ENCODE measurements around the gene EDARADD. TPM values are rescaled to one million over a fixed set of nuclear protein-coding genes. Genes with fewer than 3 reads are reported as not detected.

The EDARADD gene
- total and polyA plus RNA-seq, 2 of the 8 experiments (the other 6 are each of a cell fraction or from before 2014, with no cell fraction given), result 3.4 to 6.1 TPM

- Histone ChIP-seq H2AK5ac (ENCODE audit: low read depth, low read length) (no peak overlapping the region), H4K8ac (ENCODE audit: extremely low read depth, insufficient read depth, low read length) (no peak overlapping the region), H3K79me1 (ENCODE audit: low read depth, low read length) (no peaks in the 10 kb centered on the region), H3K56ac (replicated peaks; ENCODE audit: insufficient read length, low read depth, low read length) (no peak overlapping the region), H3K27ac (ENCODE audit: low read depth, low read length) (no peak overlapping the region), H3K4ac (replicated peaks; ENCODE audit: insufficient read length, low read depth, low read length) (no peak overlapping the region), H2BK20ac (ENCODE audit: low read length) (no peak overlapping the region), H3K36me3 (ENCODE audit: control insufficient read depth in 2 of 4, insufficient read depth in 4 of 4, low read length in 3 of 4) (no peaks in the 10 kb centered on the region), H3K23ac (ENCODE audit: insufficient read length) (no peak overlapping the region), H2BK15ac (ENCODE audit: low read length) (no peak overlapping the region), H2BK120ac (replicated peaks; ENCODE audit: low read depth, low read length) (no peak overlapping the region), H3K4me1 (replicated peaks in 1 of 4; ENCODE audit: control insufficient read depth in 3 of 4, insufficient read depth in 4 of 4, low read length in 3 of 4) (peaks cover 0 to 3% (median 1%) of the 10 kb centered on the region in 4 experiments; a peak in 2 of 7 replicates), H3K23me2 (ENCODE audit: low read depth, low read length) (no peaks in the 10 kb centered on the region; the same call in 1 of the 2 replicates), H3K18ac (ENCODE audit: extremely low read depth, low read length) (no peak overlapping the region), H3K79me2 (ENCODE audit: control insufficient read depth in 1 of 2, insufficient read depth in 2 of 2, low read length in 2 of 2) (no peaks in the 10 kb centered on the region), H3K27me3 (replicated peaks in 1 of 4; ENCODE audit: control insufficient read depth in 3 of 4, extremely low read depth in 1 of 4, insufficient read depth in 3 of 4, low read length in 3 of 4) (no peaks in the 10 kb centered on the region), H3K4me3 (ENCODE audit: extremely low read depth in 1 of 4, insufficient read depth in 2 of 4, low read depth in 3 of 4, low read length in 4 of 4) (no peak overlapping the region), H2AFZ (ENCODE audit: low read length) (peak overlapping the region; percentile 34; the same call in 1 of the 2 replicates), H3K9me3 (ENCODE audit: insufficient read depth in 2 of 2, low read depth in 1 of 2, low read length in 1 of 2) (no peaks in the 10 kb centered on the region), H2BK12ac (ENCODE audit: low read depth, low read length) (no peak overlapping the region), H3K9ac (replicated peaks in 1 of 4; ENCODE audit: extremely low read depth in 1 of 4, low read depth in 3 of 4, low read length in 3 of 4) (no peak overlapping the region; a peak in 1 of 7 replicates), H3K14ac (ENCODE audit: insufficient read length) (no peak overlapping the region), H4K20me1 (replicated peaks in 1 of 2; ENCODE audit: control insufficient read depth in 1 of 2, insufficient read depth in 2 of 2, low read length in 2 of 2) (no peaks in the 10 kb centered on the region), H4K91ac (replicated peaks; ENCODE audit: insufficient read length, low read length) (no peak overlapping the region), H3K4me2 (ENCODE audit: insufficient read depth in 1 of 2, low read depth in 2 of 2, low read length in 2 of 2) (no peak overlapping the region; a peak in 1 of 4 replicates), H2BK5ac (ENCODE audit: low read depth, low read length) (no peak overlapping the region), H4K5ac (ENCODE audit: insufficient read length, low read depth, low read length) (no peak overlapping the region)
- TF ChIP-seq NANOG (IDR thresholded peaks at IDR 0.05; ENCODE audit: insufficient read depth, low read depth, low read length, poor library complexity, severe bottlenecking) (no peak), SP1 (IDR thresholded peaks at IDR 0.05; ENCODE audit: low read depth, low read length) (no peak), JUN (IDR thresholded peaks at IDR 0.05; ENCODE audit: low read depth, low read length) (no peak), CHD2 (IDR thresholded peaks at IDR 0.05; ENCODE audit: low read length) (no peak), SP4 (IDR thresholded peaks at IDR 0.05; ENCODE audit: low read length) (no peak), TCF12 (IDR thresholded peaks at IDR 0.05; ENCODE audit: low read depth, low read length) (no peak), POU5F1 (IDR thresholded peaks at IDR 0.05; ENCODE audit: low read depth, low read length) (no peak), CREB1 (IDR thresholded peaks at IDR 0.05) (no peak)
- WGBS, 2 experiments (ENCODE audit: extremely low coverage in 1 of 2, insufficient coverage in 1 of 2, insufficient read length in 1 of 2, insufficient replicate concordance in 2 of 2, low coverage in 1 of 2, low lambda C conversion rate in 2 of 2, missing lambda C conversion rate in 1 of 2), result 70% methylated on average over 8 of the region's 8 CpGs; no CpG with 5 or more reads in 1 of the 2 experiments
- FAIRE-seq (no peak), DNase-seq (ENCODE audit: low read depth in 1 of 2, low spot score in 2 of 2) (no peak)
- POLR2A ChIA-PET (ENCODE audit: partially characterized antibody), result no interaction called here
- CTCF ChIA-PET (ENCODE audit: partially characterized antibody), result interaction anchor here (0.9 to 2.3 kb wide), 5 partner anchors 9 to 413 kb away, joined by 3 to 7 read pairs (median 4); no protein-coding TSS in a partner anchor
Measured at GRCh38 chr1:236516929-236517704, 123.0 kb downstream of the EDARADD start.
